ENCODE data around the gene RYK. TPM values are rescaled to one million over a fixed set of nuclear protein-coding genes. Genes with fewer than 3 reads are reported as not detected.

The RYK gene
- total RNA-seq, 1 experiment from 2014 or later, result 60.6 TPM

- Histone ChIP-seq H2AK5ac (ENCODE audit: insufficient read length, low read length) (no peak overlapping the region), H3K4ac (ENCODE audit: low read depth, low read length) (no peak overlapping the region), H2BK12ac (ENCODE audit: insufficient read length, low read depth, low read length) (no peak overlapping the region), H3K9ac (ENCODE audit: extremely low read depth, insufficient read length, low read length) (no peak overlapping the region), H2BK20ac (ENCODE audit: low read depth, low read length, poor library complexity, severe bottlenecking) (no peak overlapping the region), H2BK15ac (ENCODE audit: low read depth, low read length) (no peak overlapping the region), H3K4me1 (ENCODE audit: insufficient read depth, low read length) (no peaks in the 10 kb centered on the region), H3T11ph (ENCODE audit: low read length) (no peak overlapping the region), H2BK120ac (ENCODE audit: low read depth, low read length, poor library complexity, severe bottlenecking) (no peak overlapping the region), H3K18ac (ENCODE audit: insufficient read length, low read depth, low read length) (no peak overlapping the region), H3K27me3 (ENCODE audit: insufficient read depth, low read length) (no peaks in the 10 kb centered on the region), H3K4me2 (ENCODE audit: insufficient read depth, insufficient read length, low read length) (no peak overlapping the region), H3K27ac (ENCODE audit: insufficient read length, low read depth, low read length) (no peak overlapping the region), H2AFZ (ENCODE audit: low read length) (no peak overlapping the region), H4K8ac (replicated peaks; ENCODE audit: insufficient read length, low read depth, low read length) (no peak overlapping the region), H3K23ac (ENCODE audit: insufficient read length, low read depth, low read length) (no peak overlapping the region), H3K9me3 (ENCODE audit: control insufficient read depth, low read depth, low read length) (no peaks in the 10 kb centered on the region), H3K79me1 (ENCODE audit: insufficient read depth, low read depth, low read length, poor library complexity, severe bottlenecking) (no peaks in the 10 kb centered on the region), H4K91ac (ENCODE audit: insufficient read length, low read depth, low read length) (no peak overlapping the region), H4K5ac (ENCODE audit: insufficient read length, low read depth, low read length) (no peak overlapping the region), H4K20me1 (ENCODE audit: control insufficient read depth, insufficient read depth, insufficient read length) (no peaks in the 10 kb centered on the region), H2BK5ac (ENCODE audit: insufficient read length, low read length) (no peak overlapping the region), H3K56ac (ENCODE audit: insufficient read length, low read depth, low read length) (no peak overlapping the region), H3K23me2 (ENCODE audit: insufficient read length, low read depth, low read length, poor library complexity, severe bottlenecking) (no peaks in the 10 kb centered on the region), H3K14ac (ENCODE audit: insufficient read depth, low read length) (no peak overlapping the region), H3K79me2 (ENCODE audit: insufficient read depth, low read length) (no peaks in the 10 kb centered on the region)
- peaks cover 14 to 16% of the 10 kb centered on the region in 2 experiments for H3K4me1 Mint-ChIP-seq
- TF ChIP-seq CTCF (conservative IDR thresholded peaks at IDR 0.05), result no peak
- no peaks in the 10 kb centered on the region; a peak in 1 of 7 replicates for H3K36me3 Mint-ChIP-seq (ENCODE audit: insufficient read depth in 1 of 3, low read depth in 3 of 3)
- H3K4me3 Mint-ChIP-seq, result no peak overlapping the region
- 0 out of 5 replicates have a peak, but pooled peaks cover 0 to 2% of the 10 kb centered on the region in 2 experiments for H3K9me3 Mint-ChIP-seq
- no peak overlapping the region for H3K27ac Mint-ChIP-seq
- no peaks in the 10 kb centered on the region for H3K27me3 Mint-ChIP-seq (ENCODE audit: low read depth)
- no CpG with 5 or more reads among the region's 2 CpGs for WGBS (ENCODE audit: extremely low coverage, insufficient read length, low lambda C conversion rate)
- no peak for DNase-seq
These were observed 139.7 kb downstream of the RYK start for GRCh38 chr3:134110963-134111362.

Other genes with a start within 250 kb of the RYK start
- gene SLCO2A1, start 220.9 kb downstream of the RYK start, total RNA-seq (2021), result 0.68 and 0.98 TPM in 2 replicates
- 30.9 and 35.3 TPM in 2 replicates for gene AMOTL2, start 123.6 kb upstream of the RYK start, total RNA-seq (2021)
- gene ANAPC13, start 235.1 kb upstream of the RYK start, total RNA-seq (2021), result 40.8 and 42.8 TPM in 2 replicates
- gene CEP63, start 235.2 kb upstream of the RYK start, total RNA-seq (2021), result 15.0 and 16.2 TPM in 2 replicates